ENCODE data around the gene ZNF524.

The ZNF524 gene

GRCh38 chr19:55624109-55625003 is 24.3 kb downstream of the ZNF524 start, which contains the start of gene ZNF784:
Gene ZNF784, minus strand, starts transcription at chr19:55624566. Its CDS starts 5 bp downstream, at chr19:55624561.
- no peak for FAIRE-seq
- DNase-seq (ENCODE audit: insufficient read length, low spot score), result peak; percentile 98

DNA sequence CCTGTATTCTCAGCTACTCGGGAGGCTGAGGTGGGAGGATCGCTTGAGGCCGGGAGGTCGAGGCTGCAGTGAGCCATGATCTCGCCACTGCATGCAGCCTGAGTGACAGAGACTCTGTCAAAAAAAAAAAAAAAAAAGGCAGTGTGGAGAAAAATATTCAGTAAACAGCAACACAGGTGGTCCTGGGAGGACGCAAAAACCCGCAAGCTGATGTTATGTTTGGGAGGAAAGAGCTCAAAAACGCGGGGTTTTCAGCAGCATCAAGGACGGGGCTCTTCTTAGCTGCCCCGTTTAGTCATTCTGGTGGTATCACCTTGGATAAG is 24.9 kb downstream of the ZNF524 start:
- FAIRE-seq (no peak), DNase-seq (ENCODE audit: insufficient read length, low spot score) (no peak)
- TF ChIP-seq POLR2A (IDR thresholded peaks at IDR 0.05; ENCODE audit: low read depth, low read length), result no peak

More at GRCh38 chr19:55624109-55625003, 24.3 kb downstream of the ZNF524 start, which contains the start of gene ZNF784:
- peak; percentile 70 for TF ChIP-seq POLR2A (IDR thresholded peaks at IDR 0.05; ENCODE audit: low read depth, low read length)

DNA sequence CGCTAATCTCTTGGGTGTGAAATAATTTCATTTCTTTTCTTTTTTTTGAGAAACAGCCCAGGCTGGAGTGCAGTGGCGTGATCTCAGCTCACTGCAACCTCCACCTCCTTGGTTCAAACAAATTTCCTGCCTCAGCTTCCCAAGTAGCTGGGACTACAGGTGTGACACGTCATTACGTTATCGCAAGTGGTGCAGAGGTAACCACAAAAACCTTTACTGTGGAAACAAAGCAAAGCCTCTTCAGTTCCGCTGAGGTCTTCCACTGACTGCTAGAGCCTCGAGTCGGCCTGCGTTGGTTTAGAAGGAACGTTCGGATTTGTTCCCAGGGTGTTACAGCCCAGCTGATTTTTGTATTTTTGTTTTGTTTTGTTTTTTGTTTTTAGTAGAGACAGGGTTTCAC is 26.3 kb downstream of the ZNF524 start:
- DNase-seq (ENCODE audit: insufficient read length, low spot score), result no peak
- FAIRE-seq, result no peak
- no peak for TF ChIP-seq POLR2A (IDR thresholded peaks at IDR 0.05; ENCODE audit: low read depth, low read length)

- DNase-seq (ENCODE audit: insufficient read length, low spot score), result peak; percentile 86
- FAIRE-seq, result no peak
These were observed 32.4 kb downstream of the ZNF524 start for GRCh38 chr19:55632463-55632834.

DNA sequence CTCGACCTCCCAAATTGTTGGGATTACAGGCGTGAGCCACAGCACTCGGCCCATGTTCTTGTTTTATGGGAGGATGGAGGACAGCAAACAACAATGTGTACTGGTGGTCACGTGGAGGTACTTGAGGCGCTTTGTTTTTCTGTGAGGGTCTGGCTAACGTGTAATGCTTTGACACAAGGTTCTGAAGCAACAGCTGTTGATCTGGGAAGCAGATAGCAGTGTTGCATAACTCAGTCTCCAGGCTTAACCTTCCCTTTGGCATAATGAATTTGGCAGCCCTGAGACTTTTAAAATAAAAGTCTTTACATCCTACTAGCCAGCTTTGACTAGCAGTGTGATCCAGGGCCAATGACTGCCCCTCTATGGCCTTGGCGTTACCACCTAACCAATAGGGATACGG is 33.8 kb downstream of the ZNF524 start:
- no peak for TF ChIP-seq POLR2A (IDR thresholded peaks at IDR 0.05; ENCODE audit: low read depth, low read length)
- FAIRE-seq (no peak), DNase-seq (ENCODE audit: insufficient read length, low spot score) (no peak)

More at GRCh38 chr19:55632463-55632834, 32.4 kb downstream of the ZNF524 start:
- TF ChIP-seq POLR2A (IDR thresholded peaks at IDR 0.05; ENCODE audit: low read depth, low read length), result no peak

GRCh38 chr19:55635334-55635717 is 35.2 kb downstream of the ZNF524 start:
- FAIRE-seq (no peak), DNase-seq (ENCODE audit: insufficient read length, low spot score) (no peak)
- TF ChIP-seq POLR2A (IDR thresholded peaks at IDR 0.05; ENCODE audit: low read depth, low read length), result no peak

- TF ChIP-seq POLR2A (IDR thresholded peaks at IDR 0.05; ENCODE audit: low read depth, low read length), result no peak
- FAIRE-seq, result no peak
- no peak for DNase-seq (ENCODE audit: insufficient read length, low spot score)
These were observed 35.9 kb downstream of the ZNF524 start for GRCh38 chr19:55635856-55636440.

GRCh38 chr19:55636723-55637122 is 36.6 kb downstream of the ZNF524 start:
- no peak for TF ChIP-seq POLR2A (IDR thresholded peaks at IDR 0.05; ENCODE audit: low read depth, low read length)
- DNase-seq (ENCODE audit: insufficient read length, low spot score) (no peak), FAIRE-seq (no peak)

DNA sequence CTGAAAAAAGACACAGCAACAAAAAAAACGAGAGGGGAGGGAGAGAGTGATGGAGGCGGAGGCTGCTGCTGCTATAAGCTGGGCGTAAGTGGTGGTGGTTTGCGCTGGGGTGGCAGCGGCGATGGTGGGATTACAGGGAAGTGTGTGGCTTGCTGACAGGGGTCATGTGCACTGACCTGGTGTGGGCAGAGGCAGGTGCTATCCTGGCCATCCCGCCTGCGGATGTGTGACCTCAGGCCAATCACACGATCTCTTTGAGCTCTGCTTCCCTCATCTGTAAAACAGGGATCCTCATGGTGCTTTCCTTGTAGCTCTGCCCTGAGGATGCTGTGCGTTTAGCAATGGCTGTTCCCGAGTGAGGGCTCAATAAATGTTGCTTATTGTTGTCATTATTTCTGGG is 37.4 kb downstream of the ZNF524 start:
- no peak for FAIRE-seq
- no peak for TF ChIP-seq POLR2A (IDR thresholded peaks at IDR 0.05; ENCODE audit: low read depth, low read length)

GRCh38 chr19:55638864-55639359 is 38.8 kb downstream of the ZNF524 start:
- no peak for TF ChIP-seq POLR2A (IDR thresholded peaks at IDR 0.05; ENCODE audit: low read depth, low read length)
- DNase-seq (ENCODE audit: insufficient read length, low spot score) (no peak), FAIRE-seq (no peak)

More for the DNA sequence above, 37.4 kb downstream of the ZNF524 start:
- DNase-seq (ENCODE audit: insufficient read length, low spot score), result no peak

- FAIRE-seq, result no peak
These were observed 40.0 kb downstream of the ZNF524 start for GRCh38 chr19:55640043-55640576.

GRCh38 chr19:55640577-55641425 is 40.7 kb downstream of the ZNF524 start, which contains the start of gene ZNF580:
Gene ZNF580, plus strand, starts transcription at chr19:55641002. Its CDS starts 1,507 bp downstream, at chr19:55642509.
- DNase-seq (ENCODE audit: insufficient read length, low spot score) (peak; percentile 94), FAIRE-seq (no peak)
- TF ChIP-seq POLR2A (IDR thresholded peaks at IDR 0.05; ENCODE audit: low read depth, low read length), result peak; percentile 42; the same call in 1 of the 2 replicates

More at GRCh38 chr19:55640043-55640576, 40.0 kb downstream of the ZNF524 start:
- TF ChIP-seq POLR2A (IDR thresholded peaks at IDR 0.05; ENCODE audit: low read depth, low read length), result peak; percentile 35; the same call in 1 of the 2 replicates
- DNase-seq (ENCODE audit: insufficient read length, low spot score), result no peak

DNA sequence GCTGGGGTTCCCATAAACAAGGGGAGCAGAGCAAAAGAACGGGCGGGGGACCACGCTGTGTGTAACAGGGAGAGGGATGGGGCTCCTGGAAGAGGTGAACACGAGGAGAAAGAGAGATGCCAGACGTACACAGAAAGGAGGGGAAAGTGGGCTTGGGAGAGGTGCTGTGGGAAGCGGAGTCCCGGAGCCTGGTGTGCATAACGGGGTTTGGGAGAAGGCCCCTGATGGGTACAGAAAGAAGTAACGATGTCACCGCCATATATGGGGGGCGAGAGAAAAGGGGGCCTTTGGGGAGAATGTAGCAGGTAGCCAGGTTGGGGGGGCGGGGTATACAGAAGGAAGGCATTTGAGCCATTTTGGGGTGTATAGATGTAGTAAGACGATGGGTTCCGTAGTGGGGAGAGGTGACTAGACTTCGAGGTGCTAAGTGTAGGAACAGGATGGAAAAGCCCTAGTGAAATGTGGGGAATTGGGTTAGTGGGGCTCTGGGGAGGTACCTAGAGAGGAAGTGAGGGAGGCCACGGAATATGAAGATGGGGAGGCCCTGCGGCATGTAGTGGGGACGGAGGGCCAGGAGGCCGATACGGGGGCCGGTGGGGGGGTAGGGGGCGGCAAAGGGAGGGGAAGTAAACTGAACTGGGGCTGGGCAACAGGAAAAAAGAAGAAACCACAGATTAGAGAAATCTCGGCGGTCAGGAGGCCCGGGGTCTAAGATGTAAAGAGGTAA is 41.5 kb downstream of the ZNF524 start:
- TF ChIP-seq POLR2A (IDR thresholded peaks at IDR 0.05; ENCODE audit: low read depth, low read length), result peak; percentile 7; the same call in 1 of the 2 replicates
- FAIRE-seq (no peak), DNase-seq (ENCODE audit: insufficient read length, low spot score) (peak; percentile 95)
